GM19463 (cell line): ENCODE results near the gene TMEM101.
"Not testable (repeated sequence)": the region's sequence is repeated elsewhere in the genome, so short reads cannot be mapped to it uniquely, and the experiment has no call there.

Source experiments
- ATAC-seq: cut with Tn5 transposase; IDR thresholded peaks from one replicate; pipeline ENCODE4 v1.9.1; 2021; ENCODE audit warnings: mild to moderate bottlenecking, moderate library complexity; ENCODE audit not compliant: unreplicated experiment

TMEM101 gene

GRCh38 chr17:44001461-44001920 is 13.3 kb downstream of the TMEM101 start:
- no peak for ATAC-seq

DNA sequence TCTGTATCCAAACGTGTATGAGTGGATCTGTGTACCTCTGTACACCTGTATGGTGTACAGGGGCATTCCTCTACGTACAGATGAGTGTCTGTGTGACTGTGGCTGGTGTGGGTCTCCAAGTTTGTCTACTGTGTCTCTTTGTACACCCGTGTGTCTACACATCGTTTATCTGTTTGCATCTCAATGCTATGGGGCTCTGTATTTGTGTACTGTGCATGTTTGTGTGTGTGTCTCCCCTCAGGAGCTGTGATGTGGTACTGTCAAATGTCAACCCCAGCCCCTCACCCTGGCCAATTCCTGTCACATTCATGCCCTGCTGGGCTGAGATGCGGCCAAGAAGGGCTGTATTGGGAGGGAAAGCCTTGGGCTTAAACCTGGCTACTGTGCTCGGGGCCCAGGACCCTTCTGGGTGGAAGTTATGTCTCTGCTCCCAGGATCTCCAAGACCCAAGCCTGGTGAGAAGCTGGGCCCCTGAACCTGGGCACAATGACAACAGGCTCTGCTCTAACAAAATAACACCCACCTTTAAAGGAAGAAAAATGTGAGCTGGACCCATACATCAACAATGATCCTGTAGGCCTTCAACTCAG is 13.8 kb downstream of the TMEM101 start:
- no peak for ATAC-seq

- no peak for ATAC-seq
Observed at GRCh38 chr17:44000141-44000860, 14.5 kb downstream of the TMEM101 start.

GRCh38 chr17:43999024-43999423 is 15.7 kb downstream of the TMEM101 start:
- ATAC-seq, result no peak

GRCh38 chr17:43998552-43998951 is 16.2 kb downstream of the TMEM101 start:
- ATAC-seq, result no peak

DNA sequence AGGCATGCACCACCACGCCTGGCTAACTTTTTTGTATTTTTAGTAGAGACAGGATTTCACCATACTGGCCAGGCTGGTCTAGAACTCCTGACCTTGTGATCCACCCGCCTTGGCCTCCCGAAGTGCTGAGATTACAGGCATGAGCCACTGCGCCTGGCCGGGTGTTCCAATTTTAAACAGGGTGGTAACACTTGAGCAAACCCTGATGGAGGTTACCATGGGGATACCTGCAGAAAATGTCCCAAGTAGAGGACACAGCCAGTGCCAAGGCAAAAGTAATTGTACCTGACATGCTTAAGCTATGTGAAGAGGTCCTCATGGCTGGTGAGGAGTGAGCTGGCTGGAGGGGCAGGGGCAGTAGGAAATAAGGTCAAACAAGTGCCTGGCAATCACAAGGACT is 17.6 kb downstream of the TMEM101 start:
- not testable (repeated sequence) for ATAC-seq

- no peak for ATAC-seq
Observed at GRCh38 chr17:43995150-43995471, 19.7 kb downstream of the TMEM101 start.

GRCh38 chr17:43994272-43995149 is 20.3 kb downstream of the TMEM101 start:
- ATAC-seq, result no peak

DNA sequence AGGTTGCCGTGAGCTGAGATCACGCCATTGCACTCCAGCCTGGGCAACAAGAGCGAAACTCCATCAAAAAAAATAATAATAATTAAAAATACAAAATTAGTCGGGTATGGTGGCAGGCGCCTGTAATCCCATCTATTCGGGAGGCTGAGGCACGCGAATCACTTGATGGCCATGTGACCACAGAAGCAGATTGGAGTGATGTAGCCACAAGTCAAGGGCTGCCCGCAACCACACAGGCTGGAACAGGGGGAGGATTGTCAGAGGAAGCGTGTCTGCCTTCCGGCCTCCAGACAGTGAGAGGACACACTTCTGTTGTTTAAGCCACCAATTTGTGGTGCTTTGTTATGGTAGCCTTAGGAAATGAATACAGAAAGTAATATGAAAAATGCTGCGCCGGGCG is 22.1 kb downstream of the TMEM101 start:
- no peak for ATAC-seq

- ATAC-seq, result no peak
Observed at GRCh38 chr17:43988301-43988700, 26.5 kb downstream of the TMEM101 start.

DNA sequence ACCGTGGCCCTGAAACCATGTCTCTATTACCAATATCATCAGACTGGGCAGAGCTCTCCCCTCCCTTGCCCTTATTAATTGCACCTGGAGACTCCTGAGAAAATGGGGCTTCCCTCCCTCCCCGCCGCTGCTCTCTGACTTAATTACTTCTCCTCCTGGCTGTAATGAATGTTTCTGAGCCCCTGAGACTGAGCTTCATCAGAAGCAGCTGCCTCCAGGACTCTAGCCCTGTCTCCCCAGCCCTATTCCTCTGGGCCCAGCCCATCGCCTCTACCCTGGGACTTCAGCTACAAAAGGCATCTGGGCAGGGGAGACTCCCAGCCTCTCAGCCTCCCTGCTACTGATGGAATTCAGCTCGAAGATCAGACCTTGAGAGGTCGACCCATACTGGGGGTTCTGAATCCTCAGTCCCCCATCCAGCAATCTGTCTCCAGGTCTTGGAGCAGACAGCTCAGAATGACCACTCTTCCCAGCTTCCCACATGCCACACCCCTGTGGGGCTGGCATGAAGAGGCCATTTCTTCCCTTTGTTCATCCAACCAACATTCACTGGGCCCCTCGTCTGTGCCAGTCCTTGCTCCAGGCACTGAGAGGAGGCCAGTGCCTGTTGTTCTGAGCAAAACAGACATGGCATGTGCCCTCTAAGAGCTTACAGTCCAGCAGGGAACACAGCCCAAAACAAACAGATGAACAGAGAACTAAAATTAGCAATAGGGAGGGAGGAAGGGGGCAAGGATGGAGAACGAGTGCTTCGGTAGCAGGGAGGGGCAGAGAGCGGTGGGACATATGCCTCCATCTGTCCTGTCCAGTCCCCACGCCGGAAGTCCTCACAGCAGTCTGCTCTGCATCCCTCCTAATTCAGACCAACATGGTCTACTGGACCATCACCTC is 27.4 kb downstream of the TMEM101 start:
- no peak for ATAC-seq

DNA sequence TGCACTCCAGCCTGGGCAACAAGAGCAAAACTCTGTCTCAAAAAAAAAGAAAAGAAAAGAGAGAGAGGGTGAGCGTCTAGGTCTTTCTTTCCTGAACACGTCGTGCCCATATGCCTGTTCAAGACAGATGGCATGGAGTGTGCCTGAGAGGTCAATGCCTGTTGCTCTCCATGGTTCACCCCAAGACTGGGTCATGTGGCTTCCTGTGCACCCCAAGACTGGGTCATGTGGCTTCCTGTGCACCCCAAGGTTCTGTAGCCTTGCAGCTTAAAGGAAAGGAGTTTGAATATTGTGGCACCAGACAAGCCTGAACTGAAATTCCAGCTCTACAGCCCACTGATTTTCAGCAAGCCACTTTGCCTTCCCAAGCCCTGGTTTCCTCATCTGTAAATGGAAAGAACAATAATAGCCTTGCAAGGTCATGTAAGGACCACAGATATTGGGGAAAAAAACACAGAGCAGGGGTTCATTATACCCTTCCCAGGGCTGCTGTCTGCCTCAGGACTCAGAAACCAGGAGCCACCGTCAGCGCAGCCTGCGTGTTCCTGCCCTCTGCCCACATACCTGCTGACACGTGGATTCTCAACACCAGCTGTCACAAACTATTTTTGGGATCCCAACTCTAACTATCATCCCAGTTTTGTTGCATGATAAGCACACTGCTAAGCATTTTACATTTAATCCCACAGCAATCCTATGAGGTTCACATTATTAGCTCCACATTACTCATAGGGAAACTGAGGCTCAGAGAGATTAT is 28.4 kb downstream of the TMEM101 start:
- no peak for ATAC-seq

- ATAC-seq, result no peak
Observed at GRCh38 chr17:43984521-43984920, 30.2 kb downstream of the TMEM101 start.

DNA sequence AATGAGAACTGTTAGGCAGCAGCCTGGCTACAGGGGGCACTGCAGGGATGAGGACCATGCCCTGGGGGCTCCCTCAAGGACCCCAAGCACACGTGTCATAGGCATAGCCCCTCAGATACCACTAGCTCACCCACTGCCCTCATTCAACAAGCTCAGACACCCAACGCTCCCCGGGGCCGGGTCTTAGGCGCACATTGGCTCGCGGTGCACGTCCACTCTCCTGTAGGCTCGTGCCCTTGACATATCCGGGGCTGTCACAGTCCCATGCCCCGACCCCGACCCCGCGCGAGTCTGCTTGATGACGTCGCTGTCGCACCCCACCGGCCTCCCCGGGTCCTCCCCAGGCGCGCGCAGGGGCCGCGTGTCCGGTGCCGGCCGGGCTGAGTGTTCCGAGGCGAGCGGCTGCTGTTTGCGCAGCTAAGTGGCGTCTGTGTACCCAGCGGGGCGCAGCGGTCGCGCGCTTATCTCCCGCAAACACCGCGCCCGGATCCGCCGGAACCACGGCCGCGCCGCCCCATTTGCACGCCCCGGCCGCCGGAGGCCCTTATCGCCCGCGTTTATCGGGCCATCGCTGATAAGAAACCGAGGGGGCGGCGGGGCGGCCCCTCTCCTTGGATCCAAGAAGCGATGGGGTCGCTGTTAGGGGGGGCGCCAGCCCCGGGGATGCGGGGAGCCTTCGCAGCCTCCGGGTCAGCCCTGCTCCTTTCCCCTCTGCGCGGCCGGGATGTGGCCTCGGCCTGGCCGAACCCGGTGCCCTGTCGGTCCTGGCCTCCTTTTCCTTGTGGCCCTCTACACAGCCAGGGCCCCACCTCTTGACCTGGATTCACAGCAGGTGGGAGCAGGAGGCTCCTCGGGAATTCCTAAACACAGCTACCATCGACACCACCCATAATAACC is 31.0 kb downstream of the TMEM101 start:
- ATAC-seq, result no peak

DNA sequence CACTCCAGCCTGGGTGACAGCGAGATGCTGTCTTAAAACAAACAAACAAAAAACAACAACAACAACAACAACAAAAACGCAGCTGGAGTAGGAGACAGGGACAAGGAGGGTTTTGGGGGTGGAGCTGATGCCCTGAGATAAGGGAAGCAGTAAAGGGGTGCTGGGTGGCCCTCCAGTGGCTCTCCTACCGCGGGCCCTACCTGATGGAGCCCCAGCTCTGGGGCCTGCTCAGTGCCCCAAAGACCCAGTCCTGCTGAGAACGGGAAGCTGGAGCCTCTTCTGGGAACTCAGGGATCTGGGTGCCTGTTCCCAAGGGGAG is 31.6 kb downstream of the TMEM101 start:
- ATAC-seq, result no peak

- ATAC-seq, result no peak
Observed at GRCh38 chr17:43982171-43982570, 32.6 kb downstream of the TMEM101 start.

- no peak for ATAC-seq
Observed at GRCh38 chr17:43979671-43980070, 35.1 kb downstream of the TMEM101 start.

DNA sequence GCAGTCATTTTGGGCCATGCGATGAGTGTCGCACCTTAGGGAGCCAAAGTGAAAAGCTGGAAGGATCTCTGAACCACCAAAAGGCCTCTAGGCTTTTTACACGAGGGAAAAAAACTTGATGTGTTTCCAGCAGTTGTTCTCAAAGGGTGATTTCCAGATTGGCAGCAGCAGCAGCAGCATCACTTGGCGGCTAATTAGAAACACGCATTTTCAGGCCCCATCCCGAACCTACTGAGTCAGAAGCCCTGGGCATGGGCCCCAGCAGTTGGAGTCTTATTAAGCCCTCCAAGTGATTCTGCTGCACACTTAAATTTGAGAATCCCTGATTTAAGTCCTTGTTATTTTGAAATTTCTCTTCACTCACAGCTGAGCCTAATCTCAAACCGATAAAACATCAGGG is 35.8 kb downstream of the TMEM101 start:
- ATAC-seq, result no peak

DNA sequence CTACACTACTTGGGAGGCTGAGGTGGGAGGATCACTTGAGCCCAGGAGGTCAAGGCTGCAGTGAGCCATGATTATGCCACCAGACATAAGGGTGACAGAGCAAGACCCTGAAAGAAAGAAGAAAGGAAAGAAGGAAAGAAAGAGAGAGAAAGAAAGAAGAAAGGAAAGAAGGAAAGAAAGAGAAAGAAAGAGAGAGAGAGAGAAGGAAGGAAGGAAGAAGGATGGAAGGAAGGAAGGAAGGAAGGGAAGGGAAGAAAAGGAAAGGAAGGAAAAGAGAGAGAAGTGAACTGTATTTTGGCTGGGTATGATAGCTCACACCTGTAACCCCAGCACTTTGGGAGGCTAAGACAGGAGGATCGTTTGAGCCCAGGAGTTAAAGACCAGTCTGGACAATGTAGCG is 36.7 kb downstream of the TMEM101 start:
- ATAC-seq, result no peak
